Epithelial cell of prostate (primary cell): ENCODE data around the gene TMEM198.

Experiments used
- DNase-seq: peaks from one replicate; pipeline ENCODE4 v3.0.0-alpha.2; 2011; ENCODE audit warnings: low read depth, low spot score
- H3K27ac ChIP-seq: fragments of 450-650 bp; 2 replicates; pipeline ENCODE4 v1.5.1; 2017; ENCODE audit warnings: mild to moderate bottlenecking

Gene TMEM198, protein sequence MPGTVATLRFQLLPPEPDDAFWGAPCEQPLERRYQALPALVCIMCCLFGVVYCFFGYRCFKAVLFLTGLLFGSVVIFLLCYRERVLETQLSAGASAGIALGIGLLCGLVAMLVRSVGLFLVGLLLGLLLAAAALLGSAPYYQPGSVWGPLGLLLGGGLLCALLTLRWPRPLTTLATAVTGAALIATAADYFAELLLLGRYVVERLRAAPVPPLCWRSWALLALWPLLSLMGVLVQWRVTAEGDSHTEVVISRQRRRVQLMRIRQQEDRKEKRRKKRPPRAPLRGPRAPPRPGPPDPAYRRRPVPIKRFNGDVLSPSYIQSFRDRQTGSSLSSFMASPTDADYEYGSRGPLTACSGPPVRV

GRCh38 chr2:219543596-219544358, at the start of gene TMEM198, which contains the start of gene CHPF:
Gene TMEM198, plus strand, starts transcription at chr2:219544028. Its CDS starts 700 bp downstream, at chr2:219544728.
Gene CHPF, minus strand, starts transcription at chr2:219543809. Its CDS starts 271 bp downstream, at chr2:219543538.
- DNase-seq, result peak; percentile 90
- peak within 1 kb of the TSS; percentile 94 for H3K27ac ChIP-seq

DNA sequence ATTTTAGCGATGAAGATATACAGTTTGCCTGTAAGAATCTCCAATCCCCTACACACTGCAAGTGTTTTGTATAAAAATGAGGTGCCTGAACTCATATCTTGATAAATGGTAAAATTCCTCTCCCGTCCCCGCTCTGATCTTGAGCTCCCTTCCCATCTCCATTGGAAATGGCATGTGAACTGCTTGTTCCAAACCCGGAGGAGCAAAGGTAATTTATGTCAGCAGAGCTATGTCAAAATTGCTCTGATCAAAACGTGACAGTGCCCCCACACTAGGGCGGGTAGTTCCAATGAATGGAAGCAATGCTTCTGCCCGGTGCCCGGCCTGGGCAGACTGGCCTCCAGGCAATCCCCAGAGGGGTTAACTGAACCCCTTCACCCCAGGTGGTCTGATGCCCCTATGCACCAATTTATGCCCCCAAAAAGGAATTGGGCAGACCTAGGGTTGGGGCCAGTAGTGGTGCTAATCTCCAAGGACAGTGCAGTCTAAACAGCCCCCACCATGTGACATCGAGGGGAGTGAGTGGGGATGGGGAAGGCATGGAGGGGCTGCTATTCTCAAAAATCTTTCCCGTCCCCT, 48.8 kb upstream of the TMEM198 start:
- no peak for DNase-seq

DNA sequence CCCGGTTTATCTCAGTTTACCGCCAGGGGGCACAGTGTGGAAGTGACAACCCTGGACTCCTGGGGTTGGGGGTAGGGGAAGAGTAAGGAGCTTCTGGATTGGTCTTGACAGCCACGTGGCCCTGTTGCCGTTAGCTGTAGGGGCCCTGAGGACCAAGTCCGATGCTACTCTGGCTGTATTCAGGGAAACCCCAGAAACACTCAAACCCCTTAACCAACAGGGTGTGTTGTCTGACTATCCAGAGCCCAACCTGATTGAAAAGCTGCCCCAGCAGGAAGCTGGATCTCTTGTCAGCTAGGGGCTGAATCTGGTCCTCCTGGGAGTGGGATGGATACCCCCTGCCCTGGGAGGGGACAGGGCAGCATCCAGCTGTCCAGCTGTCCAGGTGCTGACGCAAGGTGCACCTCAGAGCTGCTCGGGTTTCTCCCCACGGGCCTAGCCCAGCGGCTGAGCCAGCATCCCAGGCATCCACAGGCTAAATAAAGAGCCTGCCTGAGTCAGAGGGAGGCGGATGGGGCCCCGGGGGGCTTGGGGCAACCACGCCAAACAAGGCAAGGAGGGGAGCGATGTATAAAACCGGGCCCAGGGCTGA, 48.2 kb upstream of the TMEM198 start:
- H3K27ac ChIP-seq, result no peak overlapping the region
- DNase-seq, result no peak

More for the DNA sequence above, 48.8 kb upstream of the TMEM198 start:
- no peak overlapping the region for H3K27ac ChIP-seq

- no peak for DNase-seq
- no peak overlapping the region for H3K27ac ChIP-seq
Observed at GRCh38 chr2:219496247-219496824, 47.5 kb upstream of the TMEM198 start.

DNA sequence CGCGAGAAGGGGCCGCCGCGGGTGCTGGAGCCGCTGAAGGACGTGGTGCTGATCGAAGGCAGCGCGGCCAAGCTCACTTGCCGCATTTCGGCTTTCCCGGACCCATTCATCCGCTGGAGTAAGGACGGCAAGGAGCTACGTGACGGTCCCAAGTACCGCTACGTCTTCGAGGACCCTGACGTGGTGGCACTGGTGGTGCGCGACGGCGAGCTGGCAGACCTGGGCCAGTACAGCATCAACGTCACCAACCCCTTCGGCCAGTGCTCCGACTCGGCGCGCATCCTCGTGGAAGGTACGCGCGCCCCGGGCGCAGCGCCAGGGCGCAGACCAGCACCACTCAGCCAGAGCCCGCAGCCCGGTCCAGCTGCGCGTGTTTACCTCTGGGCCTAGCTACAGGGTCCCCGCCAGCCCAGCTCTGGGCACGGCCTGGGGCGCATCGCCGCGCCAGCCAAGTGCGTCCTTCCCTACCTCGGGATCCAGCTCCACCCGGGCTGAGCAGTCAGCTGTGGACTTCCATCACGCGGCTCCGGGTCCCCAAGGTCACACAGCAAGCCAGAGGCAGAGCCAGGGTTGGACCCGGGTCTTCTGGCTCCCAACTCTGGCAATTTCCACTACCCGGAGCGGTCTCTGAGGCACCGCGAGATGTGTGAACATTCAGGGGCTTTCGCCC, 46.9 kb upstream of the TMEM198 start:
- H3K27ac ChIP-seq, result no peak overlapping the region
- DNase-seq, result no peak

DNA sequence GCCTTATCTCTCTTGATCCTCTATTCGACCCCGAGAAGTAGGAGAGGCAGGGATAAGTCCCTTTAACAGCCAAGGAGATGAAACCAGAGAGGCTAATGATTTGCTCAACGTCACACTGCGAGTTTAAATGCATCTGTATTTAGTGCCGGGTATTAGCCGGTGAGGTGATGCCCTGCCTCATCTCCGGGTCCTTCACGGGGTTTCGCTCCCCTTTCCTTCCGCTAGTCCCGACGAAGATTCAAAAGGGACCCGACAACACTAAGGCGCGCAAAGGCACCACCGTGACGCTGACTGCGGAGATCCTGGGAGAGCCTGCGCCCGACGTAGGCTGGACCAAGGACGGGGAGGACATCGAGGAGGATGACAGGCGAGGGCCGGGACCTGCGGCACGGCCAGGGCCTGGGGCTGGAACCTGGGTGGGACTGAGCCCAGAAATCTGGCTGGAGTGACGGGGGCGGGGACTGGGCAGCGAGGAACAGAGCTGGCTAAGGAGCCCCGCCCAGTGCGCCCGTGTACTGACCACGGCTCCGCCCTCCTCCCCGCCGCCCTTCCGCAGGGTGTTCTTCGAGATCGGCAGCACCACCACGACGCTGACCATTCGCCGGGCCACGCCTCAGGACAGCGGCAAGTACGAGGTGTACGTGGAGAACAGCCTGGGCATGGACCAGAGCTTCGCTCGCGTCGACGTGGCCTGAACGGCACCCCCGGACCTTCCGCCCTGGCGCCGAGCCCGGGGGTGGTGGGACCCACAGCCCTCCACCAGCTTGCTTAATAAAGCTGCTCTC, 46.1 kb upstream of the TMEM198 start:
- peak overlapping the region; percentile 73 for H3K27ac ChIP-seq
- DNase-seq, result no peak

DNA sequence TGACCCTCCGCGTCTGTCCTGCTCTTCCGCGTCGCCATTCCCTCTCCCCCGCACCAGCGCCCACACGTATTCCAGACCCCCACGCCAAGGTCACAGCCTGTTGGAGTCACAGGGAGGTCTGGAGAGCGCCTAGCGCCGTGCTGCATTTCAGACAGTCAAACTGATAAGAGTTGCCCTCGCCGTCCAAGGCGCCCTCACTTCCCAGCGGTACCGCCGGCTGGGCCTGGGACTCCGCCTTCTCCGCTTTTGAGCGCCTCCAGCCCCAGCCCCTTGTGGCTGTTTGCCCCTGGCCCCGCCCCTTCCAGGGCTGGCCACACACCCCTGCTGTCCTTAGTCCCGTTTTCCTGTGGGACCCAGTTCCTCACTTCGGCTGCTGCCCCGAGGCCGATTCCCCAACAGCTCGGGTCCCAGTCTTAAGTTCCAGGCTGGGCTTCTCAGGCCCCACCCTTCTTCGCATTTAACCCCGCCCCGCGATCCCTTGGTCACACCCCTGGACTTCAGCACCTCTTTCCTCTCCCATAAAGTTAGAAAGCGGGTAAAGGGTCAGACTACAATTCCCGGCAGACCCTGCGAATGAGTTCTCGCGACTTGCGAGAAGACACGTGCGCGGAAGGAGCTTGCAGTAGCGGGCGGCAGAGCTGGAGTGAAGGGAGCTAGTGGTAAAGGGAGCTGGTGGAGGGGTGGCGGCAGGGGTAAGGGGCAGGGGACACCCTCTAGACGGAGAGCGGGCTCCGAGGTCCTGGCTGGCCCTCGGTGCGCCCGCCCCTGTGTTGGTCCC, 45.4 kb upstream of the TMEM198 start, which contains the start of gene GMPPA:
Gene GMPPA, plus strand, starts transcription at position 612 of the 778 bp plus-strand sequence. CDS start 1,085 bp downstream, outside the sequence.
- peak; percentile 91 for DNase-seq
- peak within 1 kb of the TSS; percentile 73 for H3K27ac ChIP-seq

- no peak for DNase-seq
- peak overlapping the region; percentile 73 for H3K27ac ChIP-seq
Observed at GRCh38 chr2:219499058-219499307, 44.8 kb upstream of the TMEM198 start.

DNA sequence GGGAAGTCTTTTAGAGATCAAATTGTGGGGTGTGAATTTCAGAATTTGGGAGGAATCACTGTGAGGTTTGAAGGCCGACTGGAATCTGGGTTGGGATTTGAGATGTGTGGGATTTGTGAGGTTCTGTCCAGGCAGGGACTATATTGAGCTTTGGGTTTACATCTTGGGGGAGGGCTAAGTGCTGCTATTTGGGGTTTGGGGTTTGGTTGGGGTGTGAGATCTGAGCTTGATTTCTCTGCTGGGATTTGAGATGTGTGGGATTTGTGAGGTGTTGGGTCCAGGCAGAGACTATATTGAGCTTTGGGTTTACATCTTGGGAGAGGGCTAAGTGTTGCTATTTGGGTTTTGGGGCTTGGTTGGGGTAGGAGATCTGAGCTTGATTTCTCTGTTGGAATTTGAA, 44.3 kb upstream of the TMEM198 start:
- no peak for DNase-seq
- H3K27ac ChIP-seq, result no peak overlapping the region

DNA sequence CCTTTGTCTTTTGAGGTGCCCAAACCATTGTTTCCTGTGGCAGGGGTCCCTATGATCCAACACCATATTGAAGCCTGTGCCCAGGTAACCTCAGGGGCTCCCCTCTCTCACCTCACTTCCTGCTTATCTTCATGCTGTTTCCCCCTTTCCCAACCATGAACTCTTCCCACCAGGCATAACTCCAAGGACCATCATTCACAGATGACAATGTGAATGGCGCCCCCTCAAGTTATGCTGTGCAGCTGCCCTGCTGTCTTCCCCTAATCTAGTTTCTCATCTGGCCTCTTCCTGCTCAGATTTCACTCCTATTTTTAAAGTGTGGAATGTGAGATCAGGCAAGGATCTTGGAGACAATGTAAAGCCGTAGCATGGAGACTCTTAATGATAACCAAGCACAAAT, 43.7 kb upstream of the TMEM198 start:
- no peak for DNase-seq
- H3K27ac ChIP-seq, result no peak overlapping the region

- no peak for DNase-seq
- no peak overlapping the region for H3K27ac ChIP-seq
Observed at GRCh38 chr2:219501849-219502248, 42.0 kb upstream of the TMEM198 start.

DNA sequence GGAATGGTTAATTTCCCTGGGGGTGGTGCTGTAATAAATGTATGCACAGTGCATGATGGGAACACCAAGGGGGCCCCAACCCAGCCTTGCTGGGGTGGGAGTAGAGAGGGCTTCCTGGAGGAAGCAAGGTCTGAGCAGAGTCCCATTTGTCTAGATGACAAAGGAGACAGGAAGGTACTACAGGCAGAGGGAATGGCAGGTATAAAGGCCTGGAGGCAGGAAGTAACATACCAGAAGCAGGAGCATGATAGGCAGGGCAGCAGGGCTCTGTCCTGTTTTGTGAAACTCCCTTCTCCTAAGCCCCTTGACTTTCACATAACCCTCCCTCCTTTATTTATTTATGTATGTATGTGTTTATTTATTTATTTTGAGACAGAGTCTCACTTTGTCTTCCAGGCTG, 41.2 kb upstream of the TMEM198 start:
- H3K27ac ChIP-seq, result no peak overlapping the region
- no peak for DNase-seq

GRCh38 chr2:219505585-219505984, 38.2 kb upstream of the TMEM198 start:
- no peak for DNase-seq
- no peak overlapping the region for H3K27ac ChIP-seq

- no peak for DNase-seq
- H3K27ac ChIP-seq, result no peak overlapping the region
Observed at GRCh38 chr2:219506153-219506801, 37.6 kb upstream of the TMEM198 start.

DNA sequence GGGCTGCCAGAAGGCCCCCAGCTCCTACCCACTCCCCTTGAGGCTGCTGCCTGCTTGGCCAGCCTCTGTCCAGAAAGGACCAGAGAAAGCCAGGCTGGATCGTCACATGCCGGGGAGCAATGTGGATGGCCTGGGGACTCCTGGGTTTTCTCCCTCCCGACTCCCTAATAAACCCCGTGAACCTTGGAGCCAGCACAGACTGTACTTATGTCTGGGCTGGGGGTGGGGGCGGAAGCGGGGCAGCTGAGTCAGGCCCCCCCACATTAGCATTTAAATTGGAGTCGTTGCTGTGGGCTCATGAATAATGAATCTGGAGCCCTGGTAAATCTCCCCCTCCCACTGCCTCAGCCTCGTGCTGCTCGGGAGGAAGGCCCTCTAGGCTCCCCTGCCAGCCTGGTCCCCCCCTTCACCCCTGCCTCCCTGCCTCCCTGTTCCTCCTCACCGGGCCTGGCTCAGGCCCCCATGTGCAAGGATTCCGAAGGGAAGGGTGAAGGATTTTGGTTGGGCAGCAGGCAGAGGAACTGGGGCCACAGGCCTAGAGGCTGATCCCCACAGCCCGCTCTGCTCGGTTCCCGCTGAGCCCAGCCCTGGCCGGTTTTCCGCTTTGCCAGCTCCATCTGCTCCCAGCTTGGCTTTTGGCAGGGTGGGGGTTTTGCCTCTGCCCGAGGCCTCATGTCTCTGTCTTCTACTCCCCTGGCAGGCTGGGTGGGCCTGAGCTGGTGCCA, 36.9 kb upstream of the TMEM198 start:
- no peak overlapping the region for H3K27ac ChIP-seq
- no peak for DNase-seq

- no peak for DNase-seq
- no peak overlapping the region for H3K27ac ChIP-seq
Observed at GRCh38 chr2:219507581-219508443, 36.0 kb upstream of the TMEM198 start.

DNA sequence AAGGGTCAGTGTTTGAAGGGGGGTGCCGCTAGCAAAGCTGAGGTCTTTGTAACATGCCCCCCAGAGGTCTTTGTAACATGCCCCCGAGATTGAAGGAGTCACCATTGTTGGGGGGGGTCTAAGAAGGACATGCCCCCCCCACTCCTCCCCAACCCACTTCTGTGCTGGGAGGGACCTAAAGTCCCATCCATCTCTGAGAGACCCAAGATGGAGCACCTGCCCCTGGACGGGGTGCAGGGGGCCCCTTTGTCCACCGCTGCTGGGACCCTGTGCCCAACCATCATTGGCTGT, 35.4 kb upstream of the TMEM198 start:
- no peak for DNase-seq
- H3K27ac ChIP-seq, result no peak overlapping the region
